ENCODE measurements around the gene PTPN9. TPM values are rescaled to one million over a fixed set of nuclear protein-coding genes. Genes with fewer than 3 reads are reported as not detected.

Gene PTPN9
- total RNA-seq, result 22.4 and 24.0 TPM in 2 replicates

DNA sequence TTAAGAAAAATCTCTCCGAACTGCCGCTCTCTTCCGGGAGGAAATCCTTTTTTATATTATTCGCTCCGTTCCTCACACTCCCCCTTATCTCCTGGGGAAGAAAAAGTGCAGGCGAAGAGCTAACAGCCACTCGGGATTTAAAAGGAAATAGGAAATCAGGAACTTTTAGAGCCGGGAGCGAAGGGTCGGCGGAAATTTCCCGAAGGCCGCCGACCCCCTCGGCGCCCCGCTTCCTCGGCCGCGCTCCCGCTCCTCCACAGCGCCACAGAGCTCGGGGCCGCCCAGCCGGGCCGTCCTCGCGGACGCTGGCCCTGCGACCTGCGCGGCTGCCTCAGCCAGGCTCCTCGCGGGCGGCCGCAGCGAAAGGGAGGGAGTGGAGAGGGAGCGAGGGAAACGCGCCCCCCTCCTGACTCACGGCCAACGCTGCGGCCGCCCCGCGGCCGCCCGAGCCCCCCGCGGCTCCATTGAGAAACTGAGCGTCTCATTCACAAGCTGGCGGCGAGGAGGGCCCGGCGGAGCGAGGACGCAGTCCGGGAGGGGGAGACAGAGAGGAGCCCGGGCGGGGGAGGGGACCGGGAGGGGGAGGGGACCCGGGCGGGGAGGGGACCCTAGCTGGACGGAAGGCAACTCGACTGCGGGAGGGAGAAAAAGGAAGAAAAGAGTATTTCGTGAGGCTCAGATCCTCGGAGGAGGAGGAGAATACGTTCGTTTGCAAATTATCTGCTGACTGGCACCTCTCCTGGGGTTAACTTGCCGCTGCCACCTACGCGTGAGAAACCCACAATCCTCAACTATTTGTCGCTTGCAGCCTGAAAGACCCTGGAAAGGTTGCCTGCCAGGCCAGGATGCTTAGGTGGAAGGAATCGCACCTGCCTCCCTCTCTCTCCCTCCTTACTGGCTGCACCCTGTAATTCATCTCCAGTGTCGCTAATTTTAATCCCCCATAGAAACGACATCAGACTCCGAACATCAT, at the start of gene PTPN9:
TSS of gene PTPN9 (minus strand) at position 368 of the 973 bp plus-strand sequence. CDS start 539 bp downstream, outside the sequence.

DNA sequence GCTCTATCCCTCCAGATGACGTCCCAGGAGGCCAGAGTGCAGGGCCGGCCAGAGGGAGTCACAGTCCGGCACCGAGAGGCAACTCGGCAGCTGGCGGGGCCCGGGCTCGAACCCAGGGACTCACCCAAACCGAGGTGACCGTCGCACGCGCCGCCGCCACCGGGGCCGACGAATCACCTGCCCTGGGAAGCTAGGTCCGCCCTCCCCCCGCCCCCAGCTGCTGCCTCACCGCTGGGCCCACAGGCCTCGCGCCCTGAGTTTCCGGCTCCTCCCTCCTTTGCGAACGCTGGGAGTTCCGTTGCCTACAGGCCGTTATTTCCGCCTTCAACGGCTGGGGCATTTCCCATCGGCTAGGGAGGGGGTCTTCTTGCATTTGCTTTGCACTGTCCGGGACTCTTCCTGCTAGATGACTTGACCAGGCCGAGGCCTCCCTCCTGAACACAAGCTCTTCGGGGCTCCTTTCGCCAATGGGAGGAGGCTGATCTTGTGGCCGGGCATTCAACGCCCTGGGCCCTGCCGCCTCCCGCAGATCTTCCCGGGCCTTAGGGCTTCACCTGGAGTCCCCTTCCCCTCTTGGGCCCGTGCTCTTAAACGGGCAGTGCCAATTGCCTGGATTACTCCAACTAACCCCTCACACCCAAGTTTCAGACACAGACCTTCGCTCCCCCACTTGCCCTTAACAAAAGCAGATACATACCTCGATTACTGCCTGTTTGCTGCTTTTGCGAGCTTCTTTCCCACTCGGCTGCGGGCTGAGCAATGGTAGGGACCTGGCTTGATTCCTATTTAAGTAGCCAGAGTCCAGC, 46.6 kb upstream of the PTPN9 start, which contains the start of gene SNUPN:
TSS of gene SNUPN (minus strand) at position 184 of the 806 bp plus-strand sequence. CDS start 4,674 bp downstream, outside the sequence.

DNA sequence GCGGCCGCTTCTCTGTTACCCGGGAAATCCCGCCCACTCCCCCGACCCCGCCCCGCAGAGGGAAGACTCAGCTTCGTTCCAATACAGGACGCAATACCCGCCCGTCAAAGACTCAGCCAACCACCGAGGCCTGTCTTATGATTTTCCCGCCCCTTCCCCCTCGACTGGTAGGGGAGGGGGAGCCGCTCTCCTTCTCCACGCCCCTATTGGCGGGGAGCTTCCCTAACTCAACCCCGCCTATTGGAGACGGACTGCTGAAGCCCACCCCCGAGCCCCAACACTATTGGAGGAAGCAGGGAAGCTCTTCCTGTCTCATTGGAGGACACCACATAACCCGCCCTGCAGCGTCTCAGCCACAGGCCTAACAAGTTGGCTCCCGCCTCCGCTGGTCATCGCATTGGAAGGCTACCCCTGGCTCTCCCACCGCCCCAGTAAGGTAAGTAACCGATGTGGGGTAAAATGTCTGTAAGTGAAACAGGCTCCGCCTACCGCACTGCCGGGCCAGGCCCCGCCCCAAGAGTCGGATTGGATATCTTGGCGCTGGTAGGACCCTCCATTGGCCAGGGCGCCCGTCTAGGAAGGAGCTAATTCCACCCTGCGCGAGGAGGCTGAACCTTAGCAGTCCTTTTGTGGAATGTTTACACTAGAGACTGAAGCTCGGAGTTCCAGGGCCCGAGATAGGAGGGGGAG, 127.3 kb downstream of the PTPN9 start, which contains the start of gene SIN3A:
TSS of gene SIN3A (minus strand) at position 17 of the 690 bp plus-strand sequence. CDS start 21,315 bp downstream, outside the sequence.

Other genes with a start within 250 kb of the PTPN9 start
- gene COMMD4, start 243.3 kb downstream of the PTPN9 start, total RNA-seq, result 67.8 and 141 TPM in 2 replicates
- gene NEIL1, start 232.3 kb downstream of the PTPN9 start, total RNA-seq, result 9.6 and 12.9 TPM in 2 replicates
- gene MAN2C1, start 210.7 kb downstream of the PTPN9 start, total RNA-seq, result 156 and 175 TPM in 2 replicates
- 24.6 and 37.5 TPM in 2 replicates for gene SIN3A, start 127.6 kb downstream of the PTPN9 start, total RNA-seq
- gene SNUPN, start 46.4 kb upstream of the PTPN9 start, total RNA-seq, result 32.9 and 34.8 TPM in 2 replicates
- 74.8 and 75.0 TPM in 2 replicates for gene IMP3, start 60.9 kb upstream of the PTPN9 start, total RNA-seq
- 21.4 and 37.2 TPM in 2 replicates for gene SNX33, start 68.6 kb upstream of the PTPN9 start, total RNA-seq
- 130 and 133 TPM in 2 replicates for gene CSPG4, start 133.5 kb upstream of the PTPN9 start, total RNA-seq

Measured in smooth muscle cell of trachea (primary cell).